Endometrial microvascular endothelial cells (primary cell): Measurements from ENCODE around the gene TIAL1. TPM values are rescaled to one million over a fixed set of nuclear protein-coding genes. Genes with fewer than 3 reads are reported as not detected.
"Not testable (repeated sequence)": the region's sequence is repeated elsewhere in the genome, so short reads cannot be mapped to it uniquely, and the experiment has no call there.

Source experiments
- in situ Hi-C: cut with HindIII; loops from 2 replicates; pipeline ENCODE4 v1.10.0; 2017; ENCODE audit warnings: low sequenced_read_pairs, low pct_unique_long_range_greater_than_20kb; ENCODE audit errors: inconsistent ontology term
- total RNA-seq: library from RNA; depleted of rRNA; stranded (reverse); fragments of >200 nt; gene quantifications from one replicate; pipeline ENCODE4 v1.2.3, GENCODE V29; 2015; ENCODE audit errors: inconsistent ontology term

The TIAL1 gene
- total RNA-seq, 1 donor from 2014 or later: 43.3 TPM

GRCh38 chr10:119537953-119538630 is 58.7 kb downstream of the TIAL1 start:
- in situ Hi-C loops: no loop called here

- in situ Hi-C loops: no loop called here
These were observed 60.2 kb downstream of the TIAL1 start for GRCh38 chr10:119536508-119537025.

GRCh38 chr10:119535837-119536507 is 60.8 kb downstream of the TIAL1 start:
- in situ Hi-C loops: no loop called here

- in situ Hi-C loops: no loop called here
These were observed 61.5 kb downstream of the TIAL1 start for GRCh38 chr10:119535305-119535704.

- in situ Hi-C loops: no loop called here
These were observed 63.3 kb downstream of the TIAL1 start for GRCh38 chr10:119533473-119533872.

GRCh38 chr10:119532791-119533190 is 64.0 kb downstream of the TIAL1 start:
- in situ Hi-C loops: not testable (repeated sequence)

- in situ Hi-C loops: not testable (repeated sequence)
These were observed 64.5 kb downstream of the TIAL1 start for GRCh38 chr10:119532251-119532650.

- in situ Hi-C loops: no loop called here
These were observed 65.7 kb downstream of the TIAL1 start for GRCh38 chr10:119531067-119531466.

- in situ Hi-C loops: not testable (repeated sequence)
These were observed 68.0 kb downstream of the TIAL1 start for GRCh38 chr10:119528663-119529237.

GRCh38 chr10:119526621-119527592 is 69.9 kb downstream of the TIAL1 start:
- in situ Hi-C loops: no loop called here

GRCh38 chr10:119526149-119526548 is 70.6 kb downstream of the TIAL1 start:
- in situ Hi-C loops: no loop called here

GRCh38 chr10:119525116-119525515 is 71.6 kb downstream of the TIAL1 start:
- in situ Hi-C loops: no loop called here

GRCh38 chr10:119524720-119525070 is 72.1 kb downstream of the TIAL1 start:
- in situ Hi-C loops: no loop called here

- in situ Hi-C loops: no loop called here
These were observed 72.7 kb downstream of the TIAL1 start for GRCh38 chr10:119523895-119524719.

Other genes starting within 250 kb of the TIAL1 start
- gene RGS10, start 54.2 kb downstream of the TIAL1 start, total RNA-seq: 41.3 TPM
- 63.4 TPM for gene BAG3, start 54.4 kb upstream of the TIAL1 start, total RNA-seq
- 17.9 TPM for gene INPP5F, start 129.1 kb upstream of the TIAL1 start, total RNA-seq